ENCODE data around the gene MTSS2.

MTSS2 gene

GRCh38 chr16:70685938-70686375 lies at the start of gene MTSS2:
Gene MTSS2, minus strand, starts transcription at chr16:70686053. Its CDS starts 262 bp downstream, at chr16:70685791.
- peak; percentile 78 for DNase-seq (ENCODE audit: low spot score)

- no peak for DNase-seq (ENCODE audit: low spot score)
These were observed 49.5 kb upstream of the MTSS2 start for GRCh38 chr16:70735141-70735979.

GRCh38 chr16:70734522-70735095 lies 48.8 kb upstream of the MTSS2 start:
- no peak for DNase-seq (ENCODE audit: low spot score)

- DNase-seq (ENCODE audit: low spot score): no peak
These were observed 45.1 kb upstream of the MTSS2 start for GRCh38 chr16:70730944-70731343.

GRCh38 chr16:70730031-70730430 lies 44.2 kb upstream of the MTSS2 start:
- DNase-seq (ENCODE audit: low spot score): no peak

GRCh38 chr16:70729292-70729691 lies 43.4 kb upstream of the MTSS2 start:
- DNase-seq (ENCODE audit: low spot score): no peak

- no peak for DNase-seq (ENCODE audit: low spot score)
These were observed 42.3 kb upstream of the MTSS2 start for GRCh38 chr16:70728150-70728549.

- no peak for DNase-seq (ENCODE audit: low spot score)
These were observed 41.1 kb upstream of the MTSS2 start for GRCh38 chr16:70726892-70727361.

GRCh38 chr16:70725912-70726828 lies 40.3 kb upstream of the MTSS2 start:
- no peak for DNase-seq (ENCODE audit: low spot score)

- no peak for DNase-seq (ENCODE audit: low spot score)
These were observed 39.4 kb upstream of the MTSS2 start for GRCh38 chr16:70725024-70725911.

- no peak for DNase-seq (ENCODE audit: low spot score)
These were observed 38.5 kb upstream of the MTSS2 start for GRCh38 chr16:70724146-70725023.

GRCh38 chr16:70723740-70724145 lies 37.9 kb upstream of the MTSS2 start:
- no peak for DNase-seq (ENCODE audit: low spot score)

GRCh38 chr16:70721202-70721963 lies 35.5 kb upstream of the MTSS2 start:
- no peak for DNase-seq (ENCODE audit: low spot score)

- DNase-seq (ENCODE audit: low spot score): no peak
These were observed 34.8 kb upstream of the MTSS2 start for GRCh38 chr16:70720425-70721201.

GRCh38 chr16:70717065-70717464 lies 31.2 kb upstream of the MTSS2 start:
- no peak for DNase-seq (ENCODE audit: low spot score)

GRCh38 chr16:70715860-70716357 lies 30.1 kb upstream of the MTSS2 start:
- no peak for DNase-seq (ENCODE audit: low spot score)

- no peak for DNase-seq (ENCODE audit: low spot score)
These were observed 29.4 kb upstream of the MTSS2 start for GRCh38 chr16:70715055-70715858.

All from RKO (cell line).